Spleen (tissue), 7 donors: ENCODE data around the gene FAM120B.

Source experiments
- POLR2AphosphoS5 ChIP-seq, 3 donors: sonication (generic); formaldehyde crosslinking; IDR thresholded peaks; one replicate each; pipeline ENCODE4 v1.5.1; 2017; ENCODE audit warnings: antibody characterized with exemption in 3 of 3
- TF ChIP-seq, protein P1 (sequence below), 11 experiments: fragments of 200-600 bp in 7 of 11; fragments of 450-650 bp in 4 of 11; sonication (generic) in 4 of 11; IDR thresholded peaks in 8 of 11; conservative IDR thresholded peaks in 3 of 11; 1 replicate in 7 of 11; 2 replicates in 4 of 11; pipeline versions ENCODE4 v1.4.0 to v1.8.0; 2016 to 2021; ENCODE audit warnings: antibody characterized with exemption in 11 of 11, inconsistent platforms in 4 of 11, mild to moderate bottlenecking in 1 of 11
- donor health status: DM: no; HTN: no; CAD: no; lungs with moderate emphysema.
- donor health status: DM: no; HTN: no; CAD: no.
- donor health status: DM: no; HTN: no; CAD: no.

DNA sequence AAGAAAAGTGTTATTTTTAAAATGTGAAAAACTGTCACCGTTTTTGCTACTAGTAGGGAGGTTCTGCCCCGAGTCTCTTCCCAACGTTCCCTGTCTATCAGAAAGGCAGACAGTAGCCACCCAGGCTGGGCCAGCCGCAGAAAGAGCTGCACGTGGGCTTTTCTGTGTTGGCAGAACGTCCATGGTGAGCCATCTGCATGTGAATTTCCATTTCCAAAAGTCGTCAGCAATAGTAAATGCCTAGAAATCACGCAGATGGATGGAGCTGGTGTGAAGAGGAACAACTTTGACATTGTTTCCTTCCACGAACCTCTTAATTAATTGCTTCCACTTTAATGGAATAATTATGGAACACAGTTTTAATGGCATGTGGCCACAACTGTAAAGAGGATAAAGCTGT, 97.5 kb downstream of the FAM120B start:
- no peak for TF ChIP-seq POLR2AphosphoS5 (IDR thresholded peaks at IDR 0.05)
- TF ChIP-seq, protein P1, sequence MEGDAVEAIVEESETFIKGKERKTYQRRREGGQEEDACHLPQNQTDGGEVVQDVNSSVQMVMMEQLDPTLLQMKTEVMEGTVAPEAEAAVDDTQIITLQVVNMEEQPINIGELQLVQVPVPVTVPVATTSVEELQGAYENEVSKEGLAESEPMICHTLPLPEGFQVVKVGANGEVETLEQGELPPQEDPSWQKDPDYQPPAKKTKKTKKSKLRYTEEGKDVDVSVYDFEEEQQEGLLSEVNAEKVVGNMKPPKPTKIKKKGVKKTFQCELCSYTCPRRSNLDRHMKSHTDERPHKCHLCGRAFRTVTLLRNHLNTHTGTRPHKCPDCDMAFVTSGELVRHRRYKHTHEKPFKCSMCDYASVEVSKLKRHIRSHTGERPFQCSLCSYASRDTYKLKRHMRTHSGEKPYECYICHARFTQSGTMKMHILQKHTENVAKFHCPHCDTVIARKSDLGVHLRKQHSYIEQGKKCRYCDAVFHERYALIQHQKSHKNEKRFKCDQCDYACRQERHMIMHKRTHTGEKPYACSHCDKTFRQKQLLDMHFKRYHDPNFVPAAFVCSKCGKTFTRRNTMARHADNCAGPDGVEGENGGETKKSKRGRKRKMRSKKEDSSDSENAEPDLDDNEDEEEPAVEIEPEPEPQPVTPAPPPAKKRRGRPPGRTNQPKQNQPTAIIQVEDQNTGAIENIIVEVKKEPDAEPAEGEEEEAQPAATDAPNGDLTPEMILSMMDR (IDR thresholded peaks at IDR 0.05 in 8 of 11, conservative IDR thresholded peaks at IDR 0.05 in 3 of 11), result no peak
